Stimulated activated naive CD8-positive, alpha-beta T cell treated with anti-CD3 and anti-CD28 coated beads, Interleukin-15, Interleukin-2, amounts not matched to agents 100 U/mL and 50 U/mL, for 24 hours (primary cell): Measurements from ENCODE around the gene SLF1.
A peak's percentile ranks its signal among the peaks of the same experiment; 100 is the strongest.

ENCODE experiments used
- ATAC-seq: fragments of 150-1000 bp; cut with Tn5 transposase; one replicate; pipeline ENCODE4 v1.10.0; 2021
- DNase-seq: peaks from one replicate; pipeline ENCODE4 v3.0.0; 2021

Gene SLF1

DNA sequence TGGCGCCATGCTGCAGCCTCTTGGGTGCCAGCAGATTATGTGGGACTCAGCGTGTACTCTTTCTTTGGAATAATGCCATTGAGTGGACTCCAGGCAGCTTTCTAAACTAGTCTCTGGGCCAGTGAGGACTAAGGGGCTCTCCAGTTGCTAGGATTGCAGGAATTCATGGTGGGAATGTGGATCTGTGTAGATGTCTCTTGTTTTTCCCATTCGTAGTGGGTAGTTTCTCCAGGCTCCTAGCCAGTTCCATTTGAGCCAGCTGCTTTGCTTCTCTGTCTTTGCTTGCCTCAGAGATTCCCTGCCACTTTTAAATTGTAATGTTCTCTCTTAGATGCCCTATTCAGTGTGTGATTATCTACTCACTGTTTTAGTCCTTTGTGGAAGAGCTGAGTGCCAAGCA is 42.6 kb downstream of the SLF1 start:
- DNase-seq (no peak), ATAC-seq (no peak)

GRCh38 chr5:94667937-94668336 is 49.5 kb downstream of the SLF1 start:
- no peak for ATAC-seq
- no peak for DNase-seq

DNA sequence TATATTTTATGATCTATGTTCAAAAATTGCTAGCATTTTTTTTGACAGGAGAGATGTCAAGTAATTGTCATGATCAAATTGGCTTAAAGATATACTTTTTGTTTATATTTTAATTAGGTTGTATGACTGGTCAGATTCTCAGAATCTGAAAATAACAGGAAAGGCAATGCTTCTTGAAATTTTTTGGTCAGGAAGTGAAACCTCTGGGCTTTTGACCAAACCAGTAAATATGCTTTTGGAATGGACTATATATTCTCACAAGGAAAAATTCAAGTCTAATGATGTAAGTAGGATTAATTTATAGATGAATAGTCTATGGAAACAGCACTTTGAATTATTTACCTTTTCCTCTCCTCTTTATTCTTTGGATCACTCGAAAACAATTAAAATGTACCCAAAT is 52.3 kb downstream of the SLF1 start:
- ATAC-seq: no peak
- DNase-seq: no peak

- ATAC-seq (no peak), DNase-seq (no peak)
Observed at GRCh38 chr5:94672746-94673145, 54.3 kb downstream of the SLF1 start.

DNA sequence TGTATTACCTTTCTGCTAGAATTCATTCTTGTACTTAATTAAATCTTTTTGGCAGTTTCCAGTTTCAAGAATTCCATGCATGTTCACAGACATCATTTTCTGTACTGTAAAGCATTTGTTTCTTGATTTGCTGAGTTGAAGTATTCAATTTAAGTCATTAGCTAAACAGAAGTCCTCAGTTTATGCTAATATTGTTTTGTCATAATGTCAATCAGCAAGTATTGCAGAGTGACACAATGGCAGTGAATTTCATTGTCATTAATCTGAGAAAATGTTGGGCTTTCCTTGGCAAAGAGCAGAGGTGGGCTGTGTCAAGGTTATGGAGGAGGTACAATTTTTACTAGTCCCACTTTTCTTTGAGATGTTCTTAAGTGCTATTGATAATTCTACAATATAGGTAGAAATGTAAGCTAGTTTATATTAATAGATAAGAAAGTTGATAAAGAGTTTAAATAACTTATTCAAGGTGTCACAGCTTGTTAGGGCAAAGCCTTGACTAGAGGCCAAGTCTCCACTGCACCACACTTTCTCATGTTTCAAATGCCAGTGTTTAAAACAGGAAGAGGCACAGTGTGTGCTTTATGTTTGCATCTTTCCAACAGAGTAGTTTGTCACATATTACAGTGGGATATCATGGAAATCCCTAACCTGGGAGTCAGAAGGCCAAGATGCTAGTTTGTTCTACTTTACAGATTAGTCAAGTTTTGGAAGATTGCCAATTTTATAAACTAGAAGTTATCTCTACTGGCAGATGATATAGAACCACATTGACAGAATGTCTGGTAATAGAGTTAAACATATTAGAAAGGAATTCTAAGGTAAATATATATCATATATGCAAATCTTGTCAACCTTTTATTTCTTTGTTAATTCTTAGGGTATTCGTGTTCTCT is 56.3 kb downstream of the SLF1 start:
- no peak for DNase-seq
- no peak for ATAC-seq

DNA sequence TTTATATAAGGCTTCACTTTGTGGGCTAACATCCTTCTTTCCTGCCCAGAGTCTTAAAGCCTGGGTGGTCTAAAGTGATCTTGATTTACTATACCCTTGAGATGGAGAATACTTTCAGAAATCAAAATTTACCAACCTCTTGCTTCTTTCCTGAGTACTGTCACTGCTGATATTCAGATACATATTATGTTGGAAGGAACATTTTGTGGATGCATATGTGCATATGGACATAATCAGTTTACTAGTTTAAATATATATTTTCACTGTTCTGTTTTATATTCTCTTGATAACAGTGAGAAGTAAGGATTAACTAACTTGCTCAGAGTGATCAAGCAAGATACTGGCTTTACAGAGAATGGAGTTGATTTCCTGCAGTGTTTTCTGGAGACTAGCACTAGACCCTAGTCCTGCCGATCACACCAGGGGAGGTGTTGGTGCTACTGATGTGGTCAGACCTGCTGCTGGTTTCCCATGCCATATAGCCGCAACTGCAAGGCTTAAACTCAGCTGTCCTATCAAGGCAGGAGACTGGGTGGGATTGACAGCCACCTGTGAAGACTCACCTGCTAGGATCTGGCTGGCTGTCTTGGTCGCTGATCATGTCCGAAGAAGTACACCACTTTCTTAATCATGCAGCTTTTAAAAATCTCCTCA is 57.6 kb downstream of the SLF1 start:
- no peak for DNase-seq
- ATAC-seq: no peak

DNA sequence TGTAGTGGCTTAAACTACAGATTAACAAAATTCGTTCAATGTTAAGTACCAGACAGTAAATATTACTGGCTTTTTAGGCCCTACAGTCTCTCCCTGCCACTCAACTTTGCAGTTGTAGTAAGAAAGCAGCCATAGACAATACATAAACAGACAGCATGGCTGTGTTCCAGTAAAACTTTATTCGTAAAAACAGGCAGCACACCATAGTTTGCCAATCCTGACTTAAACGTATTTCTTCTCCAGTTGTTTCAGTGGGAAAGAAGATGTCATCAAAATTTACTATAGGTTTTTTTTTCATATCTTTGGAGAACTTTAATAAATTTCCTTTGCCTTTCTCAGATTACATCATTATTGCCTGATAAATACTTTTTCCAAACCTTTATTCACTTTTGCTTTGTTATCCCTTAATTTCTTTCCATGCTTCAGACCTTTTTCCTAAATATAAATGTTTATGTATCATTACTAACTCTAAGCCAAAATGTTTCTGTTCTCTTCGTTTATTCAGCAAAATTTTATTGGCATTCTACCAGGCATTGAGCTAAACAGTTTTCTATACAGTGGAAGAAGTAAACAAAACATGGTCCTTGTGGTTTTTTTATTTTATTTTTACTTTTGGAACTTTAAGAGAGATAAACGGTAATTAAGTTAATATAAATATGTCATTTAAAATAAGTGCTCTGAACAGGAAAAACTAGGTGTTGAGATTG is 64.5 kb downstream of the SLF1 start:
- DNase-seq (no peak), ATAC-seq (no peak)

DNA sequence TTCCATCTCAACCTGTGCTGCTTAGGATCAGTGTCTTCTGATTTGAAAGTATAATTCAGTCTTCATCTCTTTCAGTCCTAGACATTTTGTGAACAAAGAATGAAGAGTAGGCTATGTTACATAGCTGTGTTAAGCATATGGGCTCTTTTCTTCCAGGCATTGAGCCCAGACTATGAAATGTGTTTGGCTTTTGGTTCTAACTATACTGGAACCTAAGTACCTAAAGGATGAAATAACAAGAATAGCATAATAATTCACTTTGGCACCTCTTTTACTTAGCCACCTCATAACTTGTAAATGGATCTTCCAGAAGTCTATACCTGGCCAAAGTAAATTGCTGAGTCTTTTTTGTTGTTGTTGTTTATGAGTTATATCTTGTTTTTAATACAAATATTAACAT is 71.4 kb downstream of the SLF1 start:
- ATAC-seq: no peak

DNA sequence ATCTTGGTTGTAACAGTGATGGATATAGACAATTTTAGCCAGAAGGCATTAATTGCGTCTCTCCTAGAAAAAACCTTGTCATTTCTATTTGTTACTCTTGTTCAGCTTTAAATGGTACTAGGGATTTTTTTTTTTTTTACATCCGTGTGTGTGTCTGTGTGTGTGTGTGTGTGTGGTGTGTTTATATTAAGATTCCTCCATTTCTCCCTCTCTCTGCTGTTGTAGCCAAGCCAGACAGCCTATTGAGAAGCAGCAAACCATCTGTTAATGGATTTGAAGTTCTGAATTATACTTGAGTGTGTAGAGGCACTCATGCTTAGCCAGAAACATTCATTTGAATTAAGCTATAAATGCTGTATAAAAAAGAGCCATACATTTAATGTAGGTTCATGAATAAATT is 72.3 kb downstream of the SLF1 start:
- ATAC-seq: no peak
- no peak for DNase-seq

More for the DNA sequence above, 71.4 kb downstream of the SLF1 start:
- DNase-seq: no peak

- DNase-seq: no peak
- ATAC-seq: no peak
Observed at GRCh38 chr5:94691291-94691690, 72.8 kb downstream of the SLF1 start.

GRCh38 chr5:94691949-94692348 is 73.5 kb downstream of the SLF1 start:
- ATAC-seq (no peak), DNase-seq (no peak)

- no peak for ATAC-seq
- no peak for DNase-seq
Observed at GRCh38 chr5:94692581-94692980, 74.1 kb downstream of the SLF1 start.

DNA sequence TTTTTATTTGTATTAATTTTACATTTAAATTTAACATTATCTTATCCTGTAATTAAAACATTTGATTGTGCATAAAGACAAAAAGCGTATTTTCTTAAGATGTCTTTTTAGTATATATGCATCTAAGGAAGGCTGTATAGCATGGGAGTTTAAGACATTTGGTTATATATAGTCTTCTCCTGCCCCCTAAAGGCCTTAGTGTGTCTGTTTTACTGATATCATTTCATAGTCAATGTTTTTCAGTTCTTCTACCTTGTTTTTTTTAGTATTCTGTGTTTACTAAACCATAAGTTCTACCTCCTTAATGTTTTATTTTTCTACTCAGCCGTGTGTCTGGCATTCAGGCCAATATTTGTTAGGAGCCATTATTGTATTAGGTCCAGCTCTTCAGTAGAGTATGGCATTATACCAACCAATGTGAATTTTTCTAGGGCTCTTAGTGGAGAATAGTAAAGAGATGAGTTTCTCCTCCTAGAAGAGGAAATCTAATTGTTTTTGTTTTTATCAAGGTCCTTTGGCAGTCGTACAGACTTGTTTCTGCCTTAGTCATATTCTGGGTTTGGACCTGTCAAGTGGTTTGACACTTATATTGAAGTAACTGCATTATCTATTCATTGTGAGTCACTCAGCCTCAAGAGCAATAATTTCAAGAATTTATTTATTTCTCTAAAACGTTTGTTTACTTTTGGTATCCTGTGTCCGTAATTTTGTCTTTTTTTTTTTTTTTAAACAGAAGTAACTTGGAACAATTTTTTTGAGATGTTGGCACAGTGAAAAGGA is 74.8 kb downstream of the SLF1 start:
- no peak for DNase-seq

GRCh38 chr5:94693845-94694370 is 75.4 kb downstream of the SLF1 start:
- ATAC-seq (no peak), DNase-seq (no peak)

More for the DNA sequence above, 74.8 kb downstream of the SLF1 start:
- no peak for ATAC-seq

DNA sequence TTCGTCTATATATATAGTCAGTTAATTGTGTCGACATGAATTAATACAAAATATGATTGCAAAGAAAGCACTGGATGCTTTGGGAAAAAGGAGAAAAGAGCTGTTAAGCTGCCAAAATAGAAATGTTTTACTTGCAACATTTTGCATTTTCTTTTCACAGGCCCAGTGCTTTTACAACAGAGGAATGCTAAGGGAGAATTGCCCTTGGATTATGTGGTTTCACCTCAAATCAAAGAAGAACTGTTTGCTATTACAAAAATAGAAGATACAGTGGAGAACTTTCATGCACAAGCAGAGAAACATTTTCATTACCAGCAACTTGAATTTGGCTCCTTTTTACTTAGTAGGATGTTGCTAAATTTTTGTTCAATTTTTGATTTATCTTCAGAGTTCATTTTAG is 76.2 kb downstream of the SLF1 start:
- no peak for DNase-seq
- ATAC-seq: no peak

GRCh38 chr5:94698197-94698596 is 79.7 kb downstream of the SLF1 start:
- DNase-seq: no peak
- ATAC-seq: no peak

GRCh38 chr5:94699562-94699961 is 81.1 kb downstream of the SLF1 start:
- no peak for ATAC-seq
- no peak for DNase-seq

DNA sequence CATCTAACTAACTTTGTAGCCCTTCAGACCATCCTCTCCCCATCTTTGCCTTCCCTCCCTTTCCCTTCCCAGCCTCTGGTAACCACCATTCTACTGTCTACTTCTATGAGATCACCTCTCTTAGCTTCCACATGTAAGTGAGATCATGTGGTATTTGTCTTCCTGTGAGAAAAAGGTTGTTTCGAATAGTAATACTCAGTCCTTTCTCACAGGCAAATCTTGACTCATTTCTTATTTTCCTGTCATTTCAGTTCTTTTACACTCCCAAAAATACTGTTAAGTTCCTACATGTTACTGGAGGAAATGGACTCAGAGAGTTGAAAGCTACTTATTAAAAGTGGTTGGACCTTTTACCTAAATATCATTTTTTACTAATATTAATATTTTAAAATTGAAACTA is 82.1 kb downstream of the SLF1 start:
- ATAC-seq: peak; percentile 79

DNA sequence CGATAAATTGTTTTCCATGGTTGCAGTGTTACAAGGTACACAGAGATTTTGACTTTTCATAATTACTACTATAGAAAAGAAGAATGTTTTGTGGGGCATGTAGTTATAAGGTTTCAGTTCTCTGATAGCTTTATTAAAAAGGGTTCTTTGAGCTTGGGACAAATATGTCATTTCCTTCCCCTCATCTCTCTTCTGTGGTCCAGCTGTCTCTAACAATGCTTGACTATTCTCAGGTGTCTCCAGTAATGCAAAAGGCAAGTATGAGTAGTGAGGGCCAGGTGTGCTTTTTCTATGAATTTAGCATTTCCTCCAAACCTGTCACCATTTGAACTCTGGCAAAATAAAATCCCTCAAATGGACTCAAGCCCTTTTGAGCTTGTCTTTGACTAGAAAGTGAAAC is 84.3 kb downstream of the SLF1 start:
- no peak for DNase-seq
- ATAC-seq: no peak

More for the DNA sequence above, 82.1 kb downstream of the SLF1 start:
- DNase-seq: no peak

DNA sequence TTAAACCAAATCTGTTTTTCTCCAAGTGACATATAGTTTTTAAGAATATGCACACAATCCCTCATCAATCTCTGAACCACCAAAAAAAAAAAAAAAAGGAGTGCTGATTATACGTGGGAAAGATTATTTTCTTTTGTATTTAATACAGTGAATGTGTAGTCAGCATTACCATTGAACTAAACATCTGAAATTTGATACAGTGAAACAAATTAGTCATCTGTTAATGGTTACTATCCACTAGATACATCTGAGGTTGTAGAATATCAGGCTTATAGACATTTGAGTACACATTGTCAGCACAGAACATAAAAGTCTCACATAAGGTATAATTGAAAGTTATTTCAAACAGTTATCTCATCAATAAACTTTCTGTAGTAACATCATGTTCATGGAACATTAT is 87.0 kb downstream of the SLF1 start:
- DNase-seq (no peak), ATAC-seq (no peak)

DNA sequence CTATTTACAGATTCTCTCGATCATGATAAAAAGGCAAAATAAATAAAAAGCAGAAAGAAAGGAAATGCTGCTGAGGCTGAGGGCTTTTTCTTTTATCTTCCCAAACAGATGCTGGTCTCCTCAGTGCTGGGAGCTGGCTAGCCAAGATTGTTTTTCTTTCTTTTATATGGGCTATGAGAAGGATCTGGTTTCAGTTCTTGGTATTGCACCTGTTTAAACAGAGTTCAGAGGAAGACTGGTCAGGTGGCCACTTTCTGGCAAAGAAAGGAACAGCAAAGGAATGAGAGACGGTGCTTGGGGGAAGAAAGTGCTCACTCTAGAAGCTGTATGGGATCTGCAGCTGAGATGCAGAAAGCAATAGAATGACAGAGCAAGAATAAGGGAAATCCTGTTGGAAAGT is 88.9 kb downstream of the SLF1 start:
- DNase-seq (no peak), ATAC-seq (no peak)

DNA sequence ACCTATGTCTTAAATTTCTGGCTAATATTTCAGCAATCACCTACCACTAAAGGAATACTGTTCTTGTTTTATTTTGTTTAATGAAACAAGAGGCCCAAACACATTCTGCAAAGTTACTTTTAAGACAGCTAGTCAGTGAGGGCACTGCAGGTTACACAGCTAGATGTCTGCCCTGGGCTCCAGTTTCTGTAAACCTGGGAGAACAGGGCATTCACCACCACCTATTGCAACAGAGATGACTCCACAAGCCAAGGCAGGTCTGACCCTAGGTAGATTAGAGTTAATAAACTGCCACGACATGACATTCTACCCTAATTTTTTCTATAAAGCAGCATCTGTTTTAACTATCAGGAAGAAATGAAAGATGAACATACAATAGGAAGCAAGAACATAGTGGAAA is 90.8 kb downstream of the SLF1 start:
- no peak for DNase-seq
- no peak for ATAC-seq
